Upper lobe of left lung (tissue), 6 donors: ENCODE results near the gene TRIM47. TPM values are rescaled to one million over a fixed set of nuclear protein-coding genes. Genes with fewer than 3 reads are reported as not detected.
"Not testable (repeated sequence)": the region's sequence is repeated elsewhere in the genome, so short reads cannot be mapped to it uniquely, and the experiment has no call there.

ENCODE experiments used
- ATAC-seq, 2 donors: fragments of 200-7000 bp; cut with Tn5 transposase; one replicate each; pipeline ENCODE4 v1.9.1; 2022; ENCODE audit warnings: mild to moderate bottlenecking in 2 of 2, moderate library complexity in 2 of 2; ENCODE audit not compliant: low FRiP score in 2 of 2
- DNase-seq, 2 donors: peaks; one replicate each; pipeline ENCODE4 v3.0.0-alpha.2; 2019 to 2020
- H3K27ac ChIP-seq, 4 donors: fragments of 200-600 bp; sonication (generic); one replicate each; pipeline ENCODE4 v1.5.1; 2016 to 2019
- H3K27me3 ChIP-seq, 4 donors: fragments of 200-600 bp; sonication (generic); one replicate each; pipeline ENCODE4 v1.5.1; 2017 to 2019
- H3K36me3 ChIP-seq, 4 donors: fragments of 200-600 bp; sonication (generic); one replicate each; pipeline ENCODE4 v1.5.1; 2016 to 2019
- H3K4me1 ChIP-seq, 4 donors: fragments of 200-600 bp; sonication (generic); one replicate each; pipeline ENCODE4 v1.5.1; 2018 to 2019
- H3K4me3 ChIP-seq, 4 donors: fragments of 200-600 bp; sonication (generic); one replicate each; pipeline ENCODE4 v1.5.1; 2017 to 2019; ENCODE audit warnings: mild to moderate bottlenecking in 2 of 4, moderate library complexity in 1 of 4
- H3K9me3 ChIP-seq, 4 donors: fragments of 200-600 bp; sonication (generic); one replicate each; pipeline ENCODE4 v1.5.1; 2018 to 2019
- CTCF ChIP-seq, 6 experiments: fragments of 450-650 bp in 4 of 6; fragments of 200-600 bp in 2 of 6; sonication (generic) in 2 of 6; IDR thresholded peaks; one replicate each; pipeline ENCODE4 v1.5.1; 2016 to 2019; ENCODE audit warnings: antibody characterized with exemption in 6 of 6
- EP300 ChIP-seq, 4 donors: sonication (generic); formaldehyde crosslinking; IDR thresholded peaks; one replicate each; pipeline ENCODE4 v1.5.1; 2017; ENCODE audit warnings: antibody characterized with exemption in 4 of 4, control low read depth in 2 of 4
- POLR2A ChIP-seq, 4 donors: fragments of 450-650 bp; IDR thresholded peaks; one replicate each; pipeline ENCODE4 v1.5.1; 2016 to 2017; ENCODE audit warnings: antibody characterized with exemption in 4 of 4, mild to moderate bottlenecking in 2 of 4
- POLR2AphosphoS5 ChIP-seq, 2 donors: sonication (generic); formaldehyde crosslinking; IDR thresholded peaks; one replicate each; pipeline ENCODE4 v1.5.1; 2017; ENCODE audit warnings: antibody characterized with exemption in 2 of 2
- WGBS, 2 donors: methylation state at CpG; one replicate each; pipeline ENCODE4 v1.1.5; 2017 to 2018; 5-methylcytosine and 5-hydroxymethylcytosine counted together
- total RNA-seq, 6 donors: library from RNA; depleted of rRNA in 4 of 6; stranded (reverse); fragments of >200 nt in 4 of 6; gene quantifications; one replicate each; pipeline versions ENCODE4 v1.1.0 to v1.2.1, GENCODE V29; 2016 to 2021
- donor health status: DM: no; HTN: no; CAD: no; lungs with moderate emphysema.
- donor health status: DM: no; HTN: yes; CAD: no; lungs with severe emphysema.

The TRIM47 gene
- total RNA-seq, 6 donors from 2014 or later, result 20.1 to 55.6 (median 33.3) TPM

GRCh38 chr17:75869282-75870141 is 8.9 kb downstream of the TRIM47 start:
- ATAC-seq (peak in 1 of 2 donors; percentile 59), DNase-seq (peak in 1 of 2 donors; percentile 82)
- H3K9me3 ChIP-seq, result no peaks in the 10 kb centered on the region
- H3K4me1 ChIP-seq, result peaks cover 30 to 42% (median 35%) of the 10 kb centered on the region in 4 donors
- TF ChIP-seq EP300 (IDR thresholded peaks at IDR 0.05), result peak in 1 of 4 donors; percentile 20
- TF ChIP-seq CTCF (IDR thresholded peaks at IDR 0.05), result no peak
- TF ChIP-seq POLR2A (IDR thresholded peaks at IDR 0.05), result no peak
- peak; percentile 38 to 52 for TF ChIP-seq POLR2AphosphoS5 (IDR thresholded peaks at IDR 0.05)
- peak overlapping the region; percentile 69 to 88 (median 80) for H3K27ac ChIP-seq
- H3K36me3 ChIP-seq, result peaks cover 0 to 11% (median 6%) of the 10 kb centered on the region in 4 donors
- H3K27me3 ChIP-seq, result no peaks in the 10 kb centered on the region
- WGBS, 2 donors, result 59 to 63% methylated on average over 20 to 23 of the region's 23 CpGs
- H3K4me3 ChIP-seq, result no peak overlapping the region

GRCh38 chr17:75868730-75869281 is 9.6 kb downstream of the TRIM47 start:
- 80 to 83% methylated on average over 7 to 12 of the region's 12 CpGs for WGBS, 2 donors
- H3K4me3 ChIP-seq, DNase-seq, H3K36me3 ChIP-seq, ATAC-seq, H3K9me3 ChIP-seq, H3K27me3 ChIP-seq: not testable (repeated sequence)
- Histone ChIP-seq H3K27ac (peak overlapping the region; percentile 58 to 88 (median 74)), H3K4me1 (peaks cover 32 to 45% (median 39%) of the 10 kb centered on the region in 4 donors)

DNA sequence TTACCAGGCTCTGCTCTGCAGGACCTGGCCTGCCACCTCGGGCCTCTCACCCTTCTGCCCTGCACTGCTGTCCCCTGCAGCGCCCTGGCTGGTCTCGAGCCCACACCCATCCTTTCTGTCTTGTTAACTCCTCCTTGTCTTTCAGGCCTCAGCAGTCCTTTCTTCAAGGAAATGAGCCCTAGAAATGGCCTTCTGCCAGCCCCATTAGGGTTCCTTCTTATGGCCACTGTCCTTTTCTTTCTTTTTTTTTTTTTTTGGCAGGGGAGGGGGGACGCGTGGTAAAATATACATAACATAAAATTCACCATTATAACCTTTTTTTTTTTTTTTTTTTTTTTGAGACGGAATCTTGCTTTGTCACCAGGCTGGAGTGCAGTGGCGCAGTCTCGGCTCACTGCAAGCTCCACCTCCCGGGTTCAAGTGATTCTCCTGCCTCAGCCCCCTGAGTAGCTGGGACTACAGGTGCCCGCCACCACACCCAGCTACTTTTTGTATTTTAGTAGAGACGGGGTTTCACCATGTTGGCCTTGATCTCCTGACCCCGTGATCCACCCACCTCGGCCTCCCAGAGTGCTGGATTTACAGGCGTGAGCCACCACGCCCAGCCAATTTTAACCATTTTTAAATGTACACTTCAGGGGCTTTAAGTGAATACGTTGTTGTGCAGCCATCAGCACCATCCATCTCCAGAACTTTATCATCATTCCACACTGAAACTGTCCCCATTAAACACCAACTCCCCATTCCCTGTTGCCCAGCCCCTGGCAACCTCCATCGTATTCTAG is 12.8 kb downstream of the TRIM47 start:
- H3K27me3 ChIP-seq, H3K4me3 ChIP-seq, H3K9me3 ChIP-seq, DNase-seq, H3K36me3 ChIP-seq, ATAC-seq: not testable (repeated sequence)
- Histone ChIP-seq H3K27ac (peak overlapping the region in 3 of 4 donors; percentile 40 to 64 (median 63)), H3K4me1 (peaks cover 15 to 38% (median 26%) of the 10 kb centered on the region in 4 donors)
- WGBS, 2 donors, result 82 to 87% methylated on average over 17 of the region's 17 CpGs

- WGBS, 2 donors, result 68 to 79% methylated on average over 2 to 4 of the region's 4 CpGs
- not testable (repeated sequence) for H3K36me3 ChIP-seq, H3K4me3 ChIP-seq, H3K9me3 ChIP-seq, H3K27me3 ChIP-seq, ATAC-seq, DNase-seq
- H3K27ac ChIP-seq, result peak overlapping the region; percentile 40 to 66 (median 64)
- peaks cover 15 to 38% (median 25%) of the 10 kb centered on the region in 4 donors for H3K4me1 ChIP-seq
Observed at GRCh38 chr17:75864887-75865286, 13.5 kb downstream of the TRIM47 start.

- ATAC-seq, result peak; percentile 88 to 91
- Histone ChIP-seq H3K4me3 (no peak overlapping the region), H3K36me3 (no peaks in the 10 kb centered on the region), H3K27ac (peak overlapping the region; percentile 40 to 66 (median 64)), H3K27me3 (no peaks in the 10 kb centered on the region), H3K4me1 (peaks cover 15 to 38% (median 23%) of the 10 kb centered on the region in 4 donors), H3K9me3 (no peaks in the 10 kb centered on the region)
- TF ChIP-seq POLR2AphosphoS5 (IDR thresholded peaks at IDR 0.05) (peak; percentile 84 to 88), CTCF (IDR thresholded peaks at IDR 0.05) (peak in 1 of 6 experiments; percentile 8), EP300 (IDR thresholded peaks at IDR 0.05) (peak; percentile 18 to 76 (median 57)), POLR2A (IDR thresholded peaks at IDR 0.05) (peak in 1 of 4 donors; percentile 16)
- WGBS, 2 donors, result 2 to 9% methylated on average over 8 of the region's 8 CpGs
- DNase-seq, result peak in 1 of 2 donors; percentile 82
Observed at GRCh38 chr17:75864448-75864871, 13.9 kb downstream of the TRIM47 start.

- 73 to 78% methylated on average over 9 of the region's 9 CpGs for WGBS, 2 donors
- no peak overlapping the region for H3K27ac ChIP-seq
- ATAC-seq, result peak in 1 of 2 donors; percentile 82
Observed at GRCh38 chr17:75861927-75862317, 16.5 kb downstream of the TRIM47 start.

GRCh38 chr17:75859358-75859757 is 19.0 kb downstream of the TRIM47 start:
- WGBS, 2 donors, result 86 to 87% methylated on average over 10 of the region's 10 CpGs
- H3K27me3 ChIP-seq, H3K36me3 ChIP-seq, H3K9me3 ChIP-seq, H3K4me3 ChIP-seq, ATAC-seq, DNase-seq: not testable (repeated sequence)
- Histone ChIP-seq H3K27ac (peak overlapping the region; percentile 73 to 87 (median 82)), H3K4me1 (peaks cover 18 to 40% (median 29%) of the 10 kb centered on the region in 4 donors)

More at GRCh38 chr17:75861927-75862317, 16.5 kb downstream of the TRIM47 start:
- Histone ChIP-seq H3K27me3 (no peaks in the 10 kb centered on the region), H3K36me3 (no peaks in the 10 kb centered on the region), H3K4me3 (no peak overlapping the region), H3K4me1 (peaks cover 19 to 43% (median 29%) of the 10 kb centered on the region in 4 donors), H3K9me3 (no peaks in the 10 kb centered on the region)
- no peak for DNase-seq
- peak in 1 of 2 donors; percentile 8 for TF ChIP-seq POLR2AphosphoS5 (IDR thresholded peaks at IDR 0.05)
- TF ChIP-seq CTCF (IDR thresholded peaks at IDR 0.05), result no peak
